ENCODE data around the gene SPRR1A. TPM values are rescaled to one million over a fixed set of nuclear protein-coding genes. Genes with fewer than 3 reads are reported as not detected.

Gene SPRR1A
- polyA plus RNA-seq, 1 donor (not counting 4 experiments of a cell fraction or from before 2014, with no cell fraction given): 18.0 TPM

DNA sequence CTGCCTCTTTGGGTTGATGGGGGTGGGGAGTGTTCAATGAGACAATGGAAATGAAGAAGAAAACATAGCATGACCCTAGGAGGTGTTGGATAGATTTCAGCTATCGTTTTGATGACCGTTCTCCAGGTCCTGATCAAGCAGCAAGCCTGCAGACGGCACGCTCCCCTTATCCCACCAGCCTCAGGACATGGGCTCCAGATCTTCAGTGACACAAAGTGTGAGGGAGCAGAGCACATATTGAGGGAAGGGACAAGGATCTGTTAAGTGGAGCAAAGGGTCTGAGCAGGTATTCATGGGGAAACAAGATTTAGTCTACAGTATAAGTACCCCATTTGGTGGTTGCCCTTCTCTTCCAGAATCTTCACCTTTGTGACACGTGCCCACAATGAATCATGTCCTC is 32.2 kb upstream of the SPRR1A start:
- DNase-seq (ENCODE audit: low read depth, low spot score) (no peak), FAIRE-seq (peak; percentile 34)
- H3K9me3 ChIP-seq (ENCODE audit: control insufficient read depth, low read depth, low read length): no peaks in the 10 kb centered on the region
- H3K4me3 ChIP-seq (ENCODE audit: control insufficient read depth in 2 of 3, extremely low read depth in 1 of 3, insufficient read depth in 2 of 3, low read depth in 1 of 3, low read length in 3 of 3): no peak overlapping the region
- no peak overlapping the region for H3K9ac ChIP-seq (ENCODE audit: control insufficient read depth, extremely low read depth, insufficient read depth, low read length)
- H3K27ac ChIP-seq (ENCODE audit: control insufficient read depth, insufficient read depth, low read length): no peak overlapping the region
- TF ChIP-seq EZH2 (IDR thresholded peaks at IDR 0.05; ENCODE audit: low read length): no peak
- TF ChIP-seq, protein P1, sequence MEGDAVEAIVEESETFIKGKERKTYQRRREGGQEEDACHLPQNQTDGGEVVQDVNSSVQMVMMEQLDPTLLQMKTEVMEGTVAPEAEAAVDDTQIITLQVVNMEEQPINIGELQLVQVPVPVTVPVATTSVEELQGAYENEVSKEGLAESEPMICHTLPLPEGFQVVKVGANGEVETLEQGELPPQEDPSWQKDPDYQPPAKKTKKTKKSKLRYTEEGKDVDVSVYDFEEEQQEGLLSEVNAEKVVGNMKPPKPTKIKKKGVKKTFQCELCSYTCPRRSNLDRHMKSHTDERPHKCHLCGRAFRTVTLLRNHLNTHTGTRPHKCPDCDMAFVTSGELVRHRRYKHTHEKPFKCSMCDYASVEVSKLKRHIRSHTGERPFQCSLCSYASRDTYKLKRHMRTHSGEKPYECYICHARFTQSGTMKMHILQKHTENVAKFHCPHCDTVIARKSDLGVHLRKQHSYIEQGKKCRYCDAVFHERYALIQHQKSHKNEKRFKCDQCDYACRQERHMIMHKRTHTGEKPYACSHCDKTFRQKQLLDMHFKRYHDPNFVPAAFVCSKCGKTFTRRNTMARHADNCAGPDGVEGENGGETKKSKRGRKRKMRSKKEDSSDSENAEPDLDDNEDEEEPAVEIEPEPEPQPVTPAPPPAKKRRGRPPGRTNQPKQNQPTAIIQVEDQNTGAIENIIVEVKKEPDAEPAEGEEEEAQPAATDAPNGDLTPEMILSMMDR (optimal IDR thresholded peaks at IDR 0.05 in 1 of 3, IDR thresholded peaks at IDR 0.05 in 1 of 3, conservative IDR thresholded peaks at IDR 0.05 in 1 of 3; ENCODE audit: extremely low read depth in 1 of 3, insufficient read depth in 2 of 3, low read length in 3 of 3): no peak
- dilution Hi-C loops (cut with MboI; ENCODE audit: extremely low pct_ligation_motif_present, low sequenced_read_pairs): no loop called here
- no peaks in the 10 kb centered on the region for H3K36me3 ChIP-seq (ENCODE audit: control insufficient read depth in 2 of 2, extremely low read depth in 1 of 2, insufficient read depth in 2 of 2, low read length in 2 of 2)
- H3K9me1 ChIP-seq (ENCODE audit: control insufficient read depth, extremely low read depth, insufficient read depth, low read length): no peaks in the 10 kb centered on the region
- no peak overlapping the region for H2AFZ ChIP-seq (ENCODE audit: control insufficient read depth, low read length)
- no peaks in the 10 kb centered on the region for H4K20me1 ChIP-seq (ENCODE audit: control insufficient read depth, extremely low read depth, insufficient read depth, low read length)
- H3K4me2 ChIP-seq (ENCODE audit: control insufficient read depth, extremely low read depth, insufficient read depth, low read depth, low read length): no peak overlapping the region
- peaks cover 39% of the 10 kb centered on the region for H3K4me1 ChIP-seq (ENCODE audit: control insufficient read depth, extremely low read depth, insufficient read depth, low read length)
- H3K27me3 ChIP-seq (ENCODE audit: control insufficient read depth, extremely low read depth, insufficient read depth, low read length): no peaks in the 10 kb centered on the region
- H3K79me2 ChIP-seq (ENCODE audit: control insufficient read depth, insufficient read depth, low read length): no peaks in the 10 kb centered on the region

DNA sequence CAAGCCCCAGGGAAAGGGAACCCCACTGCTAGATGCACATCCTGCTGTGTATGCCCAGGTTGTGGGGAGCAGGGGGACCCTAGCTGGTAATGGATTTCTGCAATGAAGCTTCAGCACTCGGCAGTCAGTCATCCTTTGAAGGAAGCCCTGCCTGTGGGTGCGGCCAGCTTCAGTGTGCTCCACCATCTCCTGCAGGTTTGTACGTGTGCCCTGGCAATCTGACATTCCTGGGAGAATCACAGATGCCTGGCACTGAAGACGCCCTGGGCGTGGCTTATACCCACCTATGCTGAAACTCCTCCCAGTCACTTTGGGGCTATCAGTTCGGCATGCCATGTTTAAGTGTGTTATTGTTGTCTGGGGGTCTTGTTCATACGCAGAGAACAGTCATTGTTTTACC is 30.1 kb upstream of the SPRR1A start:
- peak overlapping the region; percentile 60 for H2AFZ ChIP-seq (ENCODE audit: control insufficient read depth, low read length)
- peak overlapping the region; percentile 82 for H3K4me2 ChIP-seq (ENCODE audit: control insufficient read depth, extremely low read depth, insufficient read depth, low read depth, low read length)
- dilution Hi-C loops (cut with MboI; ENCODE audit: extremely low pct_ligation_motif_present, low sequenced_read_pairs): no loop called here
- H3K9me3 ChIP-seq (ENCODE audit: control insufficient read depth, low read depth, low read length): no peaks in the 10 kb centered on the region
- no peak for TF ChIP-seq EZH2 (IDR thresholded peaks at IDR 0.05; ENCODE audit: low read length)
- TF ChIP-seq, protein P1 (optimal IDR thresholded peaks at IDR 0.05 in 1 of 3, IDR thresholded peaks at IDR 0.05 in 1 of 3, conservative IDR thresholded peaks at IDR 0.05 in 1 of 3; ENCODE audit: extremely low read depth in 1 of 3, insufficient read depth in 2 of 3, low read length in 3 of 3): no peak
- H3K9me1 ChIP-seq (ENCODE audit: control insufficient read depth, extremely low read depth, insufficient read depth, low read length): no peaks in the 10 kb centered on the region
- DNase-seq (ENCODE audit: low read depth, low spot score) (no peak), FAIRE-seq (peak; percentile 99)
- no peaks in the 10 kb centered on the region for H3K27me3 ChIP-seq (ENCODE audit: control insufficient read depth, extremely low read depth, insufficient read depth, low read length)
- no peaks in the 10 kb centered on the region for H3K79me2 ChIP-seq (ENCODE audit: control insufficient read depth, insufficient read depth, low read length)
- no peaks in the 10 kb centered on the region for H4K20me1 ChIP-seq (ENCODE audit: control insufficient read depth, extremely low read depth, insufficient read depth, low read length)
- H3K27ac ChIP-seq (ENCODE audit: control insufficient read depth, insufficient read depth, low read length): peak overlapping the region; percentile 89
- H3K4me3 ChIP-seq (ENCODE audit: control insufficient read depth in 2 of 3, extremely low read depth in 1 of 3, insufficient read depth in 2 of 3, low read depth in 1 of 3, low read length in 3 of 3): peak overlapping the region; percentile 11 to 63 (median 52)
- no peaks in the 10 kb centered on the region for H3K36me3 ChIP-seq (ENCODE audit: control insufficient read depth in 2 of 2, extremely low read depth in 1 of 2, insufficient read depth in 2 of 2, low read length in 2 of 2)
- peaks cover 37% of the 10 kb centered on the region for H3K4me1 ChIP-seq (ENCODE audit: control insufficient read depth, extremely low read depth, insufficient read depth, low read length)
- H3K9ac ChIP-seq (ENCODE audit: control insufficient read depth, extremely low read depth, insufficient read depth, low read length): peak overlapping the region; percentile 65

Measured in keratinocyte (primary cell).